Peyer's patch (tissue), 4 donors: ENCODE measurements around the gene CCDC74A. TPM values are rescaled to one million over a fixed set of nuclear protein-coding genes. Genes with fewer than 3 reads are reported as not detected.
"Not testable (repeated sequence)": the region's sequence is repeated elsewhere in the genome, so short reads cannot be mapped to it uniquely, and the experiment has no call there.

Source experiments
- DNase-seq, 3 donors: peaks; one replicate each; pipeline ENCODE4 v3.0.0-alpha.2; 2017 to 2019
- H3K27ac ChIP-seq, 4 donors: fragments of 200-600 bp; sonication (generic); one replicate each; pipeline ENCODE4 v1.5.1; 2016 to 2019
- H3K27me3 ChIP-seq, 2 donors: fragments of 200-600 bp; sonication (generic); one replicate each; pipeline ENCODE4 v1.5.1; 2019
- H3K36me3 ChIP-seq, 3 donors: fragments of 200-600 bp; sonication (generic); one replicate each; pipeline ENCODE4 v1.5.1; 2016 to 2019
- H3K4me1 ChIP-seq, 4 donors: fragments of 200-600 bp; sonication (generic); one replicate each; pipeline ENCODE4 v1.5.1; 2016 to 2019
- H3K4me3 ChIP-seq, 4 donors: fragments of 200-600 bp; sonication (generic); 1 replicate in 3 of 4; 2 replicates in 1 of 4; pipeline ENCODE4 v1.5.1; 2016 to 2019; ENCODE audit warnings: mild to moderate bottlenecking in 1 of 4
- H3K9me3 ChIP-seq, 4 donors: fragments of 200-600 bp; sonication (generic); one replicate each; pipeline ENCODE4 v1.5.1; 2016 to 2019; ENCODE audit warnings: mild to moderate bottlenecking in 1 of 4
- CTCF ChIP-seq, 6 experiments: fragments of 450-650 bp in 4 of 6; fragments of 200-600 bp in 2 of 6; sonication (generic) in 1 of 6; IDR thresholded peaks; one replicate each; pipeline ENCODE4 v1.5.1; 2017 to 2019; ENCODE audit warnings: antibody characterized with exemption in 6 of 6, mild to moderate bottlenecking in 3 of 6, moderate library complexity in 1 of 6
- POLR2A ChIP-seq, 2 donors: fragments of 450-650 bp; IDR thresholded peaks; one replicate each; pipeline ENCODE4 v1.5.1; 2017; ENCODE audit warnings: antibody characterized with exemption in 2 of 2, mild to moderate bottlenecking in 2 of 2, moderate library complexity in 2 of 2
- total RNA-seq, 4 donors: library from RNA; depleted of rRNA; stranded (reverse); fragments of >200 nt; gene quantifications; one replicate each; pipeline ENCODE4 v1.1.0, GENCODE V29; 2016

The CCDC74A gene
- total RNA-seq, 4 donors from 2014 or later = 1.6 TPM; not detected in 3

GRCh38 chr2:131534317-131534672, 6.6 kb downstream of the CCDC74A start:
- not testable (repeated sequence) for DNase-seq, H3K4me3 ChIP-seq, H3K4me1 ChIP-seq, H3K27me3 ChIP-seq, H3K9me3 ChIP-seq, H3K27ac ChIP-seq, H3K36me3 ChIP-seq

GRCh38 chr2:131534965-131535364, 7.3 kb downstream of the CCDC74A start:
- not testable (repeated sequence) for H3K27ac ChIP-seq, H3K4me3 ChIP-seq

GRCh38 chr2:131535526-131535925, 7.8 kb downstream of the CCDC74A start:
- H3K27ac ChIP-seq = no peak overlapping the region
- H3K27me3 ChIP-seq = no peaks in the 10 kb centered on the region
- no peak for TF ChIP-seq POLR2A (IDR thresholded peaks at IDR 0.05)
- no peak for TF ChIP-seq CTCF (IDR thresholded peaks at IDR 0.05)
- no peak for DNase-seq
- H3K4me3 ChIP-seq = no peak overlapping the region
- H3K4me1 ChIP-seq = no peaks in the 10 kb centered on the region
- no peaks in the 10 kb centered on the region for H3K9me3 ChIP-seq
- H3K36me3 ChIP-seq = no peaks in the 10 kb centered on the region

More at GRCh38 chr2:131534965-131535364, 7.3 kb downstream of the CCDC74A start:
- not testable (repeated sequence) for H3K27me3 ChIP-seq, H3K4me1 ChIP-seq, H3K9me3 ChIP-seq, DNase-seq, H3K36me3 ChIP-seq

GRCh38 chr2:131535951-131536826, 8.5 kb downstream of the CCDC74A start:
- peak in 1 of 3 donors; percentile 39 for DNase-seq
- not testable (repeated sequence) for H3K36me3 ChIP-seq, H3K4me1 ChIP-seq

GRCh38 chr2:131536841-131537240, 9.2 kb downstream of the CCDC74A start:
- peak in 1 of 3 donors; percentile 24 for DNase-seq
- not testable (repeated sequence) for H3K27me3 ChIP-seq, H3K4me1 ChIP-seq, H3K36me3 ChIP-seq, H3K27ac ChIP-seq, H3K4me3 ChIP-seq, H3K9me3 ChIP-seq

More at GRCh38 chr2:131535951-131536826, 8.5 kb downstream of the CCDC74A start:
- H3K9me3 ChIP-seq, H3K27me3 ChIP-seq, H3K4me3 ChIP-seq, H3K27ac ChIP-seq: not testable (repeated sequence)

GRCh38 chr2:131538856-131539255, 11.2 kb downstream of the CCDC74A start:
- H3K4me1 ChIP-seq, H3K27me3 ChIP-seq, H3K27ac ChIP-seq, H3K36me3 ChIP-seq, H3K9me3 ChIP-seq, H3K4me3 ChIP-seq, DNase-seq: not testable (repeated sequence)

GRCh38 chr2:131542438-131543384, 15.0 kb downstream of the CCDC74A start:
- DNase-seq = no peak
- Histone ChIP-seq H3K36me3 (no peaks in the 10 kb centered on the region), H3K9me3 (no peaks in the 10 kb centered on the region), H3K4me3 (no peak overlapping the region), H3K4me1 (no peaks in the 10 kb centered on the region), H3K27ac (no peak overlapping the region), H3K27me3 (no peaks in the 10 kb centered on the region)
- TF ChIP-seq POLR2A (IDR thresholded peaks at IDR 0.05) = no peak
- TF ChIP-seq CTCF (IDR thresholded peaks at IDR 0.05) = no peak

- no peak overlapping the region for H3K27ac ChIP-seq
- no peaks in the 10 kb centered on the region for H3K9me3 ChIP-seq
- H3K36me3 ChIP-seq = no peaks in the 10 kb centered on the region
- H3K4me1 ChIP-seq = no peaks in the 10 kb centered on the region
- no peak for DNase-seq
- H3K27me3 ChIP-seq = no peaks in the 10 kb centered on the region
- TF ChIP-seq POLR2A (IDR thresholded peaks at IDR 0.05) = no peak
- TF ChIP-seq CTCF (IDR thresholded peaks at IDR 0.05) = no peak
- H3K4me3 ChIP-seq = no peak overlapping the region
These were observed 15.8 kb downstream of the CCDC74A start for GRCh38 chr2:131543385-131543891.

- not testable (repeated sequence) for H3K9me3 ChIP-seq, DNase-seq, H3K4me3 ChIP-seq, H3K36me3 ChIP-seq, H3K27ac ChIP-seq, H3K4me1 ChIP-seq, H3K27me3 ChIP-seq
These were observed 16.5 kb downstream of the CCDC74A start for GRCh38 chr2:131544006-131544812.

GRCh38 chr2:131544813-131545165, 17.1 kb downstream of the CCDC74A start:
- not testable (repeated sequence) for H3K4me3 ChIP-seq, H3K27me3 ChIP-seq, H3K27ac ChIP-seq, H3K36me3 ChIP-seq, DNase-seq, H3K9me3 ChIP-seq, H3K4me1 ChIP-seq
